GM12878 (cell line): ENCODE results near the gene GIMAP2. TPM values are rescaled to one million over a fixed set of nuclear protein-coding genes. Genes with fewer than 3 reads are reported as not detected.

Experiments
- ATAC-seq: fragments of 200-7000 bp; cut with Tn5 transposase; 3 replicates; pipeline ENCODE4 v1.9.1; 2020; ENCODE audit warnings: mild to moderate bottlenecking, moderate library complexity
- BruUV-seq: library from RNA; stranded (reverse); fragments of 400-500 nt; replicated peaks from 2 replicates; lab custom pipeline; 2021; lab: Mats Ljungman, UMichigan
- CTCF ChIA-PET: fragments of 300-600 bp; sonication (Branson Sonifier 250); formaldehyde crosslinking; extraction: SDS; loops from one replicate; lab custom pipeline; 2021; ENCODE audit warnings: inconsistent platforms; lab: Yijun Ruan, JAX
- POLR2A ChIA-PET: fragments of 350-600 bp; formaldehyde crosslinking; extraction: SDS; loops from one replicate; lab custom pipeline; 2021; ENCODE audit warnings: inconsistent platforms; lab: Charles Lee
- RAD21 ChIA-PET: fragments of 300-600 bp; sonication (Branson Sonifier 250); formaldehyde crosslinking; loops from one replicate; lab custom pipeline; 2023; ENCODE audit warnings: antibody characterized with exemption; ENCODE audit not compliant: unreplicated experiment; lab: Charles Lee
- SMC1A ChIA-PET: fragments of 300-600 bp; sonication (Branson Sonifier 250); formaldehyde crosslinking; loops from one replicate; lab custom pipeline; 2023; ENCODE audit not compliant: unreplicated experiment, uncharacterized antibody; lab: Charles Lee
- DNase-seq: peaks from one replicate; pipeline ENCODE4 v3.0.0-alpha.2; 2011; ENCODE audit warnings: low read depth, low spot score
- FAIRE-seq: peaks from 3 replicates; lab custom pipeline; 2011; peaks lifted over from hg19 to GRCh38; lab: Jason Lieb, UNC
- H2AFZ ChIP-seq: 2 replicates; pipeline ENCODE4 v1.6.0; 2011; ENCODE audit warnings: low read depth, low read length, control low read depth; ENCODE audit not compliant: control insufficient read depth
- H3K27ac ChIP-seq: 2 replicates; pipeline ENCODE4 v1.5.1; 2011; ENCODE audit warnings: control low read depth; ENCODE audit not compliant: control insufficient read depth, insufficient read depth
- H3K27me3 ChIP-seq, 2 experiments: replicated peaks in 1 of 2; 2 replicates each; pipeline versions ENCODE4 v1.6.0 to v1.6.1; 2011; ENCODE audit warnings: low read length in 1 of 2; ENCODE audit not compliant: control insufficient read depth in 2 of 2, insufficient read depth in 2 of 2
- H3K36me3 ChIP-seq, 2 experiments: 2 replicates each; pipeline ENCODE4 v1.5.1; 2011; ENCODE audit warnings: low read length in 1 of 2; ENCODE audit not compliant: control insufficient read depth in 2 of 2, insufficient read depth in 2 of 2
- H3K4me1 ChIP-seq: 2 replicates; pipeline ENCODE4 v1.6.1; 2011; ENCODE audit warnings: mild to moderate bottlenecking, low read length, moderate library complexity, mixed read lengths; ENCODE audit not compliant: control insufficient read depth, insufficient read depth
- H3K4me2 ChIP-seq: 2 replicates; pipeline ENCODE4 v1.6.0; 2011; ENCODE audit warnings: control low read depth; ENCODE audit not compliant: control insufficient read depth, insufficient read depth
- H3K4me3 ChIP-seq: fragments of 200-600 bp; sonication (generic); 2 replicates; pipeline ENCODE4 v1.5.1; 2016
- H3K79me2 ChIP-seq: 2 replicates; pipeline ENCODE4 v1.6.0; 2011; ENCODE audit warnings: low read length; ENCODE audit not compliant: control insufficient read depth, insufficient read depth
- H3K9ac ChIP-seq: 2 replicates; pipeline ENCODE4 v1.8.0; 2011; ENCODE audit warnings: low read length, control low read depth, mixed read lengths; ENCODE audit not compliant: control insufficient read depth, insufficient read depth
- H3K9me3 ChIP-seq: replicated peaks from 3 replicates; pipeline ENCODE4 v1.5.1; 2011; ENCODE audit warnings: mild to moderate bottlenecking, low read length; ENCODE audit not compliant: control insufficient read depth, insufficient read depth
- H4K20me1 ChIP-seq: 2 replicates; pipeline ENCODE4 v1.6.0; 2011; ENCODE audit not compliant: control insufficient read depth, insufficient read depth
- LARP7 ChIP-seq: fragments of 450-650 bp; IDR thresholded peaks from 2 replicates; pipeline ENCODE4 v1.6.1; 2017; ENCODE audit warnings: mild to moderate bottlenecking
- MEF2B ChIP-seq: fragments of 450-650 bp; IDR thresholded peaks from 2 replicates; pipeline ENCODE4 v1.6.1; 2018; ENCODE audit warnings: mild to moderate bottlenecking, moderate library complexity; ENCODE audit not compliant: partially characterized antibody, poor library complexity, severe bottlenecking
- PBX3 ChIP-seq: IDR thresholded peaks from 2 replicates; pipeline ENCODE4 v1.6.1; 2011; ENCODE audit warnings: mild to moderate bottlenecking, low read depth, low read length, moderate library complexity; ENCODE audit not compliant: insufficient replicate concordance
- PKNOX1 ChIP-seq: fragments of 450-650 bp; IDR thresholded peaks from 2 replicates; pipeline ENCODE4 v1.6.1; 2016; ENCODE audit warnings: mild to moderate bottlenecking
- POU2F2 ChIP-seq: IDR thresholded peaks from 3 replicates; pipeline ENCODE4 v1.6.1; 2011; ENCODE audit warnings: low read depth, mild to moderate bottlenecking, low read length, borderline replicate concordance
- REST ChIP-seq: IDR thresholded peaks from 2 replicates; pipeline ENCODE4 v1.6.1; 2012; ENCODE audit warnings: mild to moderate bottlenecking, low read depth, low read length
- SRF ChIP-seq, 2 experiments: IDR thresholded peaks; 2 replicates each; pipeline ENCODE4 v1.6.1; 2011; ENCODE audit warnings: low read depth in 2 of 2, low read length in 2 of 2, mild to moderate bottlenecking in 1 of 2, moderate library complexity in 1 of 2
- STAT1 ChIP-seq: fragments of 450-650 bp; conservative IDR thresholded peaks from 2 replicates; pipeline ENCODE4 v1.6.1; 2014; ENCODE audit warnings: antibody characterized with exemption, mild to moderate bottlenecking
- YBX1 ChIP-seq: fragments of 450-650 bp; IDR thresholded peaks from 2 replicates; pipeline ENCODE4 v1.6.1; 2016; ENCODE audit warnings: antibody characterized with exemption
- WGBS: methylation state at CpG from one replicate; pipeline ENCODE4 v1.1.6; 2016; ENCODE audit warnings: low lambda C conversion rate; ENCODE audit not compliant: insufficient replicate concordance, insufficient coverage; ENCODE audit errors: missing lambda C conversion rate; 5-methylcytosine and 5-hydroxymethylcytosine counted together
- in situ Hi-C: fragments of 300-500 bp; cut with MboI; formaldehyde crosslinking; loops from 9 replicates; pipeline ENCODE4 v1.14.3; 2018; ENCODE audit warnings: mixed read lengths
- intact Hi-C: fragments of 100-400 bp; cut with micrococcal nuclease; formaldehyde crosslinking; loops from one replicate; pipeline ENCODE4 v1.14.2; 2022; ENCODE audit not compliant: unreplicated experiment
- polyA plus RNA-seq, 11 experiments: library from polyadenylated mRNA; depleted of rRNA in 4 of 11; unstranded in 6 of 11; stranded (reverse) in 5 of 11; fragments of >200 nt; fragmentation: Nextera tagmentation in 4 of 11; fragmentation: Illumina TruSeq in 1 of 11; extraction: Ambion mirVana in 4 of 11; extraction: Trizol in 1 of 11; gene quantifications; 1 replicate in 1 of 11; 2 replicates in 10 of 11; pipeline versions ENCODE4 v1.2.1 to v1.2.3, GENCODE V29; 2011 to 2016; ENCODE audit warnings: inconsistent platforms in 2 of 11, missing spikeins in 2 of 11, low read depth in 1 of 11
- total RNA-seq, 4 experiments: library from RNA; depleted of rRNA in 3 of 4; stranded (reverse); fragments of >200 nt in 3 of 4; fragmentation: Illumina TruSeq in 1 of 4; extraction: Trizol in 1 of 4; gene quantifications; 2 replicates each; pipeline versions ENCODE4 v1.2.1 to v1.2.3, GENCODE V29; 2013 to 2021

GIMAP2 gene
- total and polyA plus RNA-seq, 10 of the 15 experiments (the other 5 are each of a cell fraction or from before 2014, with no cell fraction given): 21.3 to 102 (median 31.8) TPM

GRCh38 chr7:150728011-150728410 lies 42.5 kb downstream of the GIMAP2 start (continued):
- TF ChIP-seq PKNOX1: no peak

- H3K9ac ChIP-seq: no peak overlapping the region
- H3K4me2 ChIP-seq: no peak overlapping the region
- no peaks in the 10 kb centered on the region for H3K36me3 ChIP-seq
- ChIA-PET CTCF (interaction anchor here (1.0 kb wide), 1 partner anchor 96 kb away, joined by 4 read pairs; the partner anchor contains the start of gene GIMAP6), SMC1A (no interaction called here), POLR2A (no interaction called here), RAD21 (no interaction called here)
- no peak for TF ChIP-seq SRF (IDR thresholded peaks at IDR 0.05; ENCODE audit: low read depth in 2 of 2, low read length in 2 of 2)
- TF ChIP-seq MEF2B: no peak
- no peaks in the 10 kb centered on the region for H3K79me2 ChIP-seq
- H3K9me3 ChIP-seq: peaks cover 2% of the 10 kb centered on the region; the same call in 2 of the 3 replicates
- ATAC-seq: no peak
- BruUV-seq: no TSS peak
- in situ Hi-C loops: no loop called here
- no peak overlapping the region for H3K4me3 ChIP-seq
- peaks cover 10% of the 10 kb centered on the region for H3K4me1 ChIP-seq
- no peaks in the 10 kb centered on the region for H3K27me3 ChIP-seq
- no peak overlapping the region for H2AFZ ChIP-seq
- no peak overlapping the region for H3K27ac ChIP-seq
- intact Hi-C loops: no loop called here
- FAIRE-seq: no peak
- DNase-seq: no peak
- H4K20me1 ChIP-seq: no peaks in the 10 kb centered on the region
Observed at GRCh38 chr7:150728609-150729008, 43.1 kb downstream of the GIMAP2 start.

GRCh38 chr7:150731916-150732315 lies 46.4 kb downstream of the GIMAP2 start:
- Histone ChIP-seq H3K9ac (no peak overlapping the region), H3K9me3 (peaks cover 2% of the 10 kb centered on the region; the same call in 2 of the 3 replicates), H3K79me2 (peaks cover 1% of the 10 kb centered on the region; the same call in 1 of the 2 replicates), H3K36me3 (no peaks in the 10 kb centered on the region), H3K27ac (no peak overlapping the region), H4K20me1 (no peaks in the 10 kb centered on the region), H3K4me2 (no peak overlapping the region), H2AFZ (no peak overlapping the region; the same call in 1 of the 2 replicates), H3K4me1 (peaks cover 30% of the 10 kb centered on the region), H3K4me3 (no peak overlapping the region), H3K27me3 (no peaks in the 10 kb centered on the region)
- POLR2A ChIA-PET: no interaction called here
- RAD21 ChIA-PET: no interaction called here
- CTCF ChIA-PET: interaction anchor here (0.5 to 1.6 kb wide), 3 partner anchors 250 to 283 kb away, joined by 3 to 5 read pairs (median 4); no protein-coding TSS in a partner anchor
- DNase-seq (no peak), ATAC-seq (no peak), FAIRE-seq (no peak)
- SMC1A ChIA-PET: interaction anchor here (1.1 to 1.3 kb wide), 2 partner anchors 18 to 71 kb away, joined by 3 read pairs; no protein-coding TSS in a partner anchor
- WGBS: 93% methylated on average over 1 of the region's 1 CpG
- in situ Hi-C loops: no loop called here
- BruUV-seq: no TSS peak
- intact Hi-C loops: no loop called here
- TF ChIP-seq LARP7 (no peak), YBX1 (no peak), REST (no peak), STAT1 (no peak), PBX3 (no peak), POU2F2 (no peak)
